ENCODE results near the gene HDAC3. TPM values are rescaled to one million over a fixed set of nuclear protein-coding genes. Genes with fewer than 3 reads are reported as not detected.
A peak's percentile ranks its signal among the peaks of the same experiment; 100 is the strongest.

The HDAC3 gene
- total RNA-seq, 2 experiments from 2014 or later = 83.6 to 85.4 TPM

DNA sequence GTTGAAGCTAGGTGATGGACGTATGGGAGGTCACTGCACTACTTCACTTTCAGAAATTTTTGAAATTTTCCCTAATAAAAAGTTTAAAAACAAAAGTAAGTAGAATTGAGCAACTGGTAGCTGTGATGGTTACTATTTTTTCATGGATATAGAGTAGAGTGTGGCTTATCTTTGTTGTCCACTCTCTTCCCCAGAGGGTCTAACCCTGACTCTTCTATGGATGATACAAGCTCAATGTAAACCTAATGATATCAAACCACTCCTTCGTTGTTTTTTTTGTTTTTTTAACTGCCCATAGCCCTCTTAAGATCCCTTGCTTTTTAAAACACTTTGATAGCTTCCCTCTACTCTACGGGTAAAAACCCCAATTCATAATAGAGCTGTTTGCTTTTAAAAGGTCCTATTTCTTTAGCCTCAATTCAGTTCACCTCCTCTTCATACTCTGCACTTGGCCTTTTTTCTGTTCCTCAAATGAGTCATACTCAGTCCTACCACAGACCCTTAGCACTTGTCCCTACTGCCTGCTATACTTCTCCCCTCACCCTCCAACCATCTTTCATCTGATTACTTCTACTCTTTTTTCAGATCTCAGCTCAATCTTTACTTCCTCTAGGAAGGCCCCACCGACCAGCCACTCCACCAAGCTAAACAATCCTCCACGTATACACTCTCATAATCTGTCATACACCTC, 2.6 kb downstream of the HDAC3 start:
- POLR2A ChIA-PET = interaction anchor here (0.5 to 8.6 kb wide), 12 partner anchors 9 to 304 kb away, joined by 3 to 101 read pairs (median 4); partner anchors contain the start of genes DIAPH1, FCHSD1 and PCDHGA1

DNA sequence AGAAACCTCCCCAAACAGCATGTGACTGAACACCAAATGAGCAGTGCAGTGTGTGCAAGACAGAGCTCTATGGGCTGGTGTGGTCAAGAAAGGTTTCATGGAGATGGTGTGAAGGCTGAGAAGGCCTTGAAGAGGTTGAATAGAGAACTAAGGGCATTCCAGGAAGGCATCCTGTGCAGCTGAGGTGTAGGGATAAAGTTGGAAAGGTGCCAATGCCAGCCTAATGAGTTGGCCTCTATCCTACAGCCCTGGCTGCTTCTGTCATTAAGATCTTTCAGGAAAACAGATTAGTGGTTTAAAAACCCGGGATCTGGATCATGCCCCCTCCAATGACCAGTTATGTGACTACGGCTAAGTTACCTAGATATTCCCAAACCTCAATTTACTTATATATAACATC, 4.0 kb downstream of the HDAC3 start:
- Histone ChIP-seq H3K4me1 (ENCODE audit: insufficient read depth, low read length, poor library complexity, severe bottlenecking) (peaks cover 23% of the 10 kb centered on the region), H2AFZ (ENCODE audit: low read length) (no peak overlapping the region), H3K36me3 (ENCODE audit: insufficient read depth, low read length) (peaks cover 64% of the 10 kb centered on the region), H3K79me2 (ENCODE audit: insufficient read depth, low read depth, low read length) (peaks cover 43% of the 10 kb centered on the region), H3K27ac (ENCODE audit: low read depth, low read length, poor library complexity, severe bottlenecking) (no peak overlapping the region), H3K4me2 (ENCODE audit: low read length) (no peak overlapping the region), H3K4me3 (ENCODE audit: low read depth, low read length, poor library complexity, severe bottlenecking) (no peak overlapping the region), H3K9me3 (ENCODE audit: low read length) (no peaks in the 10 kb centered on the region), H4K20me1 (ENCODE audit: insufficient read depth, low read length) (peaks cover 5% of the 10 kb centered on the region), H3K9me2 (ENCODE audit: insufficient read depth, low read length) (no peaks in the 10 kb centered on the region)
- ChIA-PET CTCF (ENCODE audit: unreplicated experiment) (no interaction called here), POLR2A (interaction anchor here (0.6 to 8.6 kb wide), 5 partner anchors 10 to 936 kb away, joined by 3 to 101 read pairs (median 3); partner anchors contain the start of gene DIAPH1)
- DNase-seq (ENCODE audit: low spot score) = no peak
- intact Hi-C loops (cut with micrococcal nuclease; ENCODE audit: unreplicated experiment) = no loop called here
- TF ChIP-seq EZH2phosphoT487 (IDR thresholded peaks at IDR 0.05; ENCODE audit: borderline replicate concordance, low read depth, low read length) = no peak
- TF ChIP-seq, protein P1, sequence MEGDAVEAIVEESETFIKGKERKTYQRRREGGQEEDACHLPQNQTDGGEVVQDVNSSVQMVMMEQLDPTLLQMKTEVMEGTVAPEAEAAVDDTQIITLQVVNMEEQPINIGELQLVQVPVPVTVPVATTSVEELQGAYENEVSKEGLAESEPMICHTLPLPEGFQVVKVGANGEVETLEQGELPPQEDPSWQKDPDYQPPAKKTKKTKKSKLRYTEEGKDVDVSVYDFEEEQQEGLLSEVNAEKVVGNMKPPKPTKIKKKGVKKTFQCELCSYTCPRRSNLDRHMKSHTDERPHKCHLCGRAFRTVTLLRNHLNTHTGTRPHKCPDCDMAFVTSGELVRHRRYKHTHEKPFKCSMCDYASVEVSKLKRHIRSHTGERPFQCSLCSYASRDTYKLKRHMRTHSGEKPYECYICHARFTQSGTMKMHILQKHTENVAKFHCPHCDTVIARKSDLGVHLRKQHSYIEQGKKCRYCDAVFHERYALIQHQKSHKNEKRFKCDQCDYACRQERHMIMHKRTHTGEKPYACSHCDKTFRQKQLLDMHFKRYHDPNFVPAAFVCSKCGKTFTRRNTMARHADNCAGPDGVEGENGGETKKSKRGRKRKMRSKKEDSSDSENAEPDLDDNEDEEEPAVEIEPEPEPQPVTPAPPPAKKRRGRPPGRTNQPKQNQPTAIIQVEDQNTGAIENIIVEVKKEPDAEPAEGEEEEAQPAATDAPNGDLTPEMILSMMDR (conservative IDR thresholded peaks at IDR 0.05; ENCODE audit: low read length) = no peak
- BruUV-seq (replicated peaks) = no TSS peak

More for the DNA sequence above, 2.6 kb downstream of the HDAC3 start:
- Histone ChIP-seq H3K4me1 (ENCODE audit: insufficient read depth, low read length, poor library complexity, severe bottlenecking) (peaks cover 32% of the 10 kb centered on the region), H3K4me3 (ENCODE audit: low read depth, low read length, poor library complexity, severe bottlenecking) (peak overlapping the region; percentile 13), H3K9me3 (ENCODE audit: low read length) (no peaks in the 10 kb centered on the region), H3K79me2 (ENCODE audit: insufficient read depth, low read depth, low read length) (peaks cover 50% of the 10 kb centered on the region), H3K9me2 (ENCODE audit: insufficient read depth, low read length) (no peaks in the 10 kb centered on the region), H3K27ac (ENCODE audit: low read depth, low read length, poor library complexity, severe bottlenecking) (no peak overlapping the region), H3K4me2 (ENCODE audit: low read length) (peak overlapping the region; percentile 73), H4K20me1 (ENCODE audit: insufficient read depth, low read length) (peaks cover 5% of the 10 kb centered on the region), H2AFZ (ENCODE audit: low read length) (no peak overlapping the region), H3K36me3 (ENCODE audit: insufficient read depth, low read length) (peaks cover 58% of the 10 kb centered on the region)
- TF ChIP-seq, protein P1 (conservative IDR thresholded peaks at IDR 0.05; ENCODE audit: low read length) = no peak
- TF ChIP-seq EZH2phosphoT487 (IDR thresholded peaks at IDR 0.05; ENCODE audit: borderline replicate concordance, low read depth, low read length) = no peak
- DNase-seq (ENCODE audit: low spot score) = peak; percentile 20
- BruUV-seq (replicated peaks) = TSS peak; percentile 47
- intact Hi-C loops (cut with micrococcal nuclease; ENCODE audit: unreplicated experiment) = no loop called here
- CTCF ChIA-PET (ENCODE audit: unreplicated experiment) = interaction anchor here (1.1 kb wide), 1 partner anchor 15 kb away, joined by 6 read pairs; the partner anchor contains the start of gene DIAPH1
